DOHH2 (cell line): ENCODE measurements around the gene AZI2.

Experiments used
- H3F3A ChIP-seq: fragments of 200-600 bp; sonication (generic), shearing (Covaris generic); 2 replicates; pipeline ENCODE4 v1.6.0; 2016; ENCODE audit warnings: antibody characterized with exemption, mild to moderate bottlenecking; ENCODE audit not compliant: control insufficient read depth, insufficient read depth
- H3K27ac ChIP-seq: fragments of 200-600 bp; sonication (generic); 2 replicates; pipeline ENCODE4 v1.5.1; 2014; ENCODE audit warnings: low read depth, mild to moderate bottlenecking, low read length, moderate library complexity
- H3K27me3 ChIP-seq: fragments of 200-600 bp; sonication (generic); 2 replicates; pipeline ENCODE4 v1.6.1; 2014; ENCODE audit warnings: mild to moderate bottlenecking, low read length, mixed read lengths; ENCODE audit not compliant: control insufficient read depth
- H3K36me3 ChIP-seq: fragments of 200-600 bp; sonication (generic); 2 replicates; pipeline ENCODE4 v1.6.1; 2014; ENCODE audit warnings: mild to moderate bottlenecking, low read length, moderate library complexity, mixed read lengths; ENCODE audit not compliant: control insufficient read depth
- H3K4me1 ChIP-seq: fragments of 200-600 bp; sonication (generic); 2 replicates; pipeline ENCODE4 v1.6.1; 2014; ENCODE audit warnings: mild to moderate bottlenecking, low read length, mixed read lengths; ENCODE audit not compliant: control insufficient read depth
- H3K4me2 ChIP-seq: fragments of 200-600 bp; sonication (generic); 2 replicates; pipeline ENCODE4 v1.6.0; 2014; ENCODE audit warnings: mild to moderate bottlenecking, low read length, moderate library complexity
- H3K4me3 ChIP-seq: fragments of 200-600 bp; sonication (generic); 2 replicates; pipeline ENCODE4 v1.5.1; 2014; ENCODE audit warnings: mild to moderate bottlenecking, low read length, mixed read lengths
- H3K79me2 ChIP-seq: fragments of 200-600 bp; sonication (generic); 2 replicates; pipeline ENCODE4 v1.6.1; 2014; ENCODE audit warnings: mild to moderate bottlenecking, low read length, mixed read lengths; ENCODE audit not compliant: control insufficient read depth
- H3K9me2 ChIP-seq: fragments of 200-600 bp; sonication (generic); replicated peaks from 2 replicates; pipeline ENCODE4 v1.6.1; 2014; ENCODE audit warnings: mild to moderate bottlenecking, low read length, mixed read lengths; ENCODE audit not compliant: control insufficient read depth
- H3K9me3 ChIP-seq: fragments of 200-600 bp; sonication (generic); 2 replicates; pipeline ENCODE4 v1.6.1; 2014; ENCODE audit warnings: antibody characterized with exemption, low read length, mixed read lengths; ENCODE audit not compliant: control insufficient read depth, insufficient read depth
- H4K20me1 ChIP-seq: fragments of 200-600 bp; sonication (generic); 2 replicates; pipeline ENCODE4 v1.6.0; 2014; ENCODE audit warnings: low read depth, mild to moderate bottlenecking, antibody characterized with exemption, low read length, moderate library complexity; ENCODE audit not compliant: control insufficient read depth, insufficient read depth
- CTCF ChIP-seq: fragments of 200-600 bp; sonication (generic); IDR thresholded peaks from one replicate; pipeline ENCODE4 v1.5.1; 2014; ENCODE audit warnings: antibody characterized with exemption, mild to moderate bottlenecking, low read depth, low read length; ENCODE audit not compliant: poor library complexity, severe bottlenecking
- EZH2phosphoT487 ChIP-seq: fragments of 200-600 bp; sonication (generic); IDR thresholded peaks from 2 replicates; pipeline ENCODE4 v1.6.1; 2017; ENCODE audit warnings: borderline replicate concordance, mild to moderate bottlenecking, antibody characterized with exemption, low read length, moderate library complexity, mixed read lengths

The AZI2 gene

GRCh38 chr3:28280781-28281180, 67.8 kb downstream of the AZI2 start:
- no peak overlapping the region for H3K27ac ChIP-seq
- no peaks in the 10 kb centered on the region for H3K79me2 ChIP-seq
- H3K4me2 ChIP-seq = no peak overlapping the region
- H3K36me3 ChIP-seq = peaks cover 6% of the 10 kb centered on the region
- H3K9me2 ChIP-seq = no peaks in the 10 kb centered on the region
- no peaks in the 10 kb centered on the region for H3K27me3 ChIP-seq
- TF ChIP-seq EZH2phosphoT487 = no peak
- no peak for TF ChIP-seq CTCF
- peaks cover 5% of the 10 kb centered on the region for H3K4me1 ChIP-seq
- H3F3A ChIP-seq = no peaks in the 10 kb centered on the region
- no peaks in the 10 kb centered on the region for H3K9me3 ChIP-seq
- no peaks in the 10 kb centered on the region; the same call in 1 of the 2 replicates for H4K20me1 ChIP-seq
- no peak overlapping the region for H3K4me3 ChIP-seq

- H3K9me2 ChIP-seq = no peaks in the 10 kb centered on the region
- H3K36me3 ChIP-seq = peaks cover 14% of the 10 kb centered on the region
- H3K9me3 ChIP-seq = no peaks in the 10 kb centered on the region
- peaks cover 5% of the 10 kb centered on the region for H3K4me1 ChIP-seq
- no peak overlapping the region for H3K27ac ChIP-seq
- no peaks in the 10 kb centered on the region for H3K79me2 ChIP-seq
- H3K4me2 ChIP-seq = no peak overlapping the region
- TF ChIP-seq EZH2phosphoT487 (no peak), CTCF (no peak)
- no peaks in the 10 kb centered on the region for H3F3A ChIP-seq
- H3K27me3 ChIP-seq = no peaks in the 10 kb centered on the region
- no peak overlapping the region for H3K4me3 ChIP-seq
- H4K20me1 ChIP-seq = no peaks in the 10 kb centered on the region; the same call in 1 of the 2 replicates
These were observed 68.9 kb downstream of the AZI2 start for GRCh38 chr3:28279770-28280169.

GRCh38 chr3:28278918-28279317, 69.7 kb downstream of the AZI2 start:
- Histone ChIP-seq H3F3A (no peaks in the 10 kb centered on the region), H3K79me2 (no peaks in the 10 kb centered on the region), H3K9me3 (no peaks in the 10 kb centered on the region), H3K4me3 (no peak overlapping the region), H3K4me2 (no peak overlapping the region), H3K4me1 (peaks cover 5% of the 10 kb centered on the region), H3K27ac (no peak overlapping the region), H4K20me1 (no peaks in the 10 kb centered on the region), H3K9me2 (no peaks in the 10 kb centered on the region), H3K36me3 (peaks cover 14% of the 10 kb centered on the region), H3K27me3 (no peaks in the 10 kb centered on the region)
- no peak for TF ChIP-seq CTCF
- no peak for TF ChIP-seq EZH2phosphoT487
